ENCODE data around the gene THRA.

Gene THRA

GRCh38 chr17:40130352-40131042 is 67.7 kb downstream of the THRA start:
- TF ChIP-seq ZNF565 (CRISPR knock-in tag; conservative IDR thresholded peaks at IDR 0.05; ENCODE audit: low read depth) (no peak), ZC3H10 (CRISPR knock-in tag; IDR thresholded peaks at IDR 0.05) (no peak), POU6F1 (CRISPR knock-in tag; IDR thresholded peaks at IDR 0.05; ENCODE audit: borderline replicate concordance, low read depth) (no peak), CSRNP3 (CRISPR knock-in tag; IDR thresholded peaks at IDR 0.05) (no peak), TOX (CRISPR knock-in tag; IDR thresholded peaks at IDR 0.05; ENCODE audit: borderline replicate concordance) (no peak), TCF4 (CRISPR knock-in tag; IDR thresholded peaks at IDR 0.05; ENCODE audit: borderline replicate concordance) (no peak), ESRRG (CRISPR knock-in tag; IDR thresholded peaks at IDR 0.05) (no peak), TSHZ2 (CRISPR knock-in tag; IDR thresholded peaks at IDR 0.05) (no peak), ISL1 (CRISPR knock-in tag; IDR thresholded peaks at IDR 0.05) (no peak), PATZ1 (CRISPR knock-in tag; IDR thresholded peaks at IDR 0.05; ENCODE audit: borderline replicate concordance) (no peak), BACH2 (CRISPR knock-in tag; IDR thresholded peaks at IDR 0.05; ENCODE audit: borderline replicate concordance) (no peak), SNAI2 (CRISPR knock-in tag; IDR thresholded peaks at IDR 0.05) (no peak), ZFP30 (CRISPR knock-in tag; IDR thresholded peaks at IDR 0.05) (no peak), ZNF8 (CRISPR knock-in tag; IDR thresholded peaks at IDR 0.05) (no peak), PPARA (CRISPR knock-in tag; IDR thresholded peaks at IDR 0.05; ENCODE audit: borderline replicate concordance) (no peak)
- no peak for ATAC-seq

GRCh38 chr17:40134184-40134583 is 71.4 kb downstream of the THRA start:
- ATAC-seq: no peak
- no peak for TF ChIP-seq CREB5 (CRISPR knock-in tag; IDR thresholded peaks at IDR 0.05; ENCODE audit: low read depth)
- no peak for TF ChIP-seq ARNTL (CRISPR knock-in tag; IDR thresholded peaks at IDR 0.05; ENCODE audit: borderline replicate concordance, low read depth)
- no peak for TF ChIP-seq PATZ1 (CRISPR knock-in tag; IDR thresholded peaks at IDR 0.05; ENCODE audit: borderline replicate concordance)
- TF ChIP-seq ZNF8 (CRISPR knock-in tag; IDR thresholded peaks at IDR 0.05): no peak
- no peak for TF ChIP-seq ZNF565 (CRISPR knock-in tag; conservative IDR thresholded peaks at IDR 0.05; ENCODE audit: low read depth)
- TF ChIP-seq PPARA (CRISPR knock-in tag; IDR thresholded peaks at IDR 0.05; ENCODE audit: borderline replicate concordance): no peak
- TF ChIP-seq POU6F1 (CRISPR knock-in tag; IDR thresholded peaks at IDR 0.05; ENCODE audit: borderline replicate concordance, low read depth): no peak
- TF ChIP-seq CSDC2 (CRISPR knock-in tag; IDR thresholded peaks at IDR 0.05): no peak
- no peak for TF ChIP-seq ZFP3 (CRISPR knock-in tag; IDR thresholded peaks at IDR 0.05)
- no peak for TF ChIP-seq SNAI2 (CRISPR knock-in tag; IDR thresholded peaks at IDR 0.05)
- no peak for TF ChIP-seq TCF4 (CRISPR knock-in tag; IDR thresholded peaks at IDR 0.05; ENCODE audit: borderline replicate concordance)
- TF ChIP-seq GLIS3 (CRISPR knock-in tag; IDR thresholded peaks at IDR 0.05): no peak
- TF ChIP-seq ZNF70 (CRISPR knock-in tag; IDR thresholded peaks at IDR 0.05): no peak
- no peak for TF ChIP-seq ZFP30 (CRISPR knock-in tag; IDR thresholded peaks at IDR 0.05)
- no peak for TF ChIP-seq ISL1 (CRISPR knock-in tag; IDR thresholded peaks at IDR 0.05)
- TF ChIP-seq TOX (CRISPR knock-in tag; IDR thresholded peaks at IDR 0.05; ENCODE audit: borderline replicate concordance): no peak
- no peak for TF ChIP-seq OSR1 (CRISPR knock-in tag; IDR thresholded peaks at IDR 0.05)
- TF ChIP-seq ESRRG (CRISPR knock-in tag; IDR thresholded peaks at IDR 0.05): no peak
- TF ChIP-seq TSHZ2 (CRISPR knock-in tag; IDR thresholded peaks at IDR 0.05): no peak
